ENCODE results near the gene PEX14. TPM values are rescaled to one million over a fixed set of nuclear protein-coding genes. Genes with fewer than 3 reads are reported as not detected.

Gene PEX14
- polyA plus RNA-seq, 3 donors: 2.2 to 8.8 (median 2.7) TPM

GRCh38 chr1:10539411-10540043 is 64.8 kb downstream of the PEX14 start:
- H3K27ac ChIP-seq (ENCODE audit: low read depth in 1 of 2, low read length in 2 of 2): no peak overlapping the region
- no peak overlapping the region for H3K4me3 ChIP-seq (replicated peaks in 1 of 3; ENCODE audit: low read depth in 2 of 3, low read length in 3 of 3)
- H3K79me2 ChIP-seq (ENCODE audit: insufficient read depth, low read length): no peaks in the 10 kb centered on the region
- H3K36me3 ChIP-seq (replicated peaks in 1 of 2; ENCODE audit: control insufficient read depth in 1 of 2, insufficient read depth in 2 of 2, low read length in 2 of 2): peaks cover 20 to 74% of the 10 kb centered on the region in 2 donors
- no peaks in the 10 kb centered on the region for H4K20me1 ChIP-seq (ENCODE audit: insufficient read depth, low read length)
- no peak overlapping the region for H2AFZ ChIP-seq (ENCODE audit: insufficient read depth, low read depth, low read length, poor library complexity, severe bottlenecking)
- H3K4me2 ChIP-seq (replicated peaks; ENCODE audit: extremely low read depth, low read length, poor library complexity, severe bottlenecking): no peak overlapping the region
- H3K9me3 Mint-ChIP-seq: no peaks in the 10 kb centered on the region
- H3K27me3 Mint-ChIP-seq (ENCODE audit: low read depth in 3 of 3): peaks cover 0 to 3% (median 0%) of the 10 kb centered on the region in 3 donors
- no peaks in the 10 kb centered on the region for H3K9me3 ChIP-seq (replicated peaks in 1 of 2; ENCODE audit: control insufficient read depth in 1 of 2, insufficient read depth in 1 of 2, low read length in 2 of 2)
- intact Hi-C loops (cut with micrococcal nuclease): no loop called here
- 100% methylated on average over 1 of the region's 4 CpGs for WGBS (ENCODE audit: insufficient coverage)
- H3K4me1 Mint-ChIP-seq: no peaks in the 10 kb centered on the region
- no peak for DNase-seq
- H3K9ac ChIP-seq (ENCODE audit: insufficient read depth, low read length, poor library complexity, severe bottlenecking): no peak overlapping the region
- no peak overlapping the region for H3K4me3 Mint-ChIP-seq
- no peak overlapping the region for H3K27ac Mint-ChIP-seq
- TF ChIP-seq CTCF (IDR thresholded peaks at IDR 0.05): no peak
- no peaks in the 10 kb centered on the region for H3K27me3 ChIP-seq (ENCODE audit: control insufficient read depth in 2 of 2, insufficient read depth in 2 of 2, low read length in 2 of 2)
- peaks cover 63 to 69% of the 10 kb centered on the region in 2 donors for H3K36me3 Mint-ChIP-seq
- H3K4me1 ChIP-seq (ENCODE audit: control insufficient read depth in 1 of 2, insufficient read depth in 2 of 2, low read length in 2 of 2): no peaks in the 10 kb centered on the region

GRCh38 chr1:10540277-10541005 is 65.7 kb downstream of the PEX14 start:
- Mint-ChIP-seq H3K4me3 (no peak overlapping the region), H3K4me1 (no peaks in the 10 kb centered on the region), H3K27ac (no peak overlapping the region), H3K36me3 (peaks cover 63 to 71% of the 10 kb centered on the region in 2 donors), H3K9me3 (no peaks in the 10 kb centered on the region), H3K27me3 (ENCODE audit: low read depth in 3 of 3) (peaks cover 0 to 3% (median 0%) of the 10 kb centered on the region in 3 donors)
- Histone ChIP-seq H3K4me1 (ENCODE audit: control insufficient read depth in 1 of 2, insufficient read depth in 2 of 2, low read length in 2 of 2) (no peaks in the 10 kb centered on the region), H3K4me3 (replicated peaks in 1 of 3; ENCODE audit: low read depth in 2 of 3, low read length in 3 of 3) (no peak overlapping the region), H3K9ac (ENCODE audit: insufficient read depth, low read length, poor library complexity, severe bottlenecking) (no peak overlapping the region), H3K27ac (ENCODE audit: low read depth in 1 of 2, low read length in 2 of 2) (no peak overlapping the region), H3K27me3 (ENCODE audit: control insufficient read depth in 2 of 2, insufficient read depth in 2 of 2, low read length in 2 of 2) (no peaks in the 10 kb centered on the region), H3K36me3 (replicated peaks in 1 of 2; ENCODE audit: control insufficient read depth in 1 of 2, insufficient read depth in 2 of 2, low read length in 2 of 2) (peaks cover 20 to 74% of the 10 kb centered on the region in 2 donors), H3K9me3 (replicated peaks in 1 of 2; ENCODE audit: control insufficient read depth in 1 of 2, insufficient read depth in 1 of 2, low read length in 2 of 2) (no peaks in the 10 kb centered on the region), H3K79me2 (ENCODE audit: insufficient read depth, low read length) (no peaks in the 10 kb centered on the region), H3K4me2 (replicated peaks; ENCODE audit: extremely low read depth, low read length, poor library complexity, severe bottlenecking) (no peak overlapping the region), H2AFZ (ENCODE audit: insufficient read depth, low read depth, low read length, poor library complexity, severe bottlenecking) (no peak overlapping the region), H4K20me1 (ENCODE audit: insufficient read depth, low read length) (no peaks in the 10 kb centered on the region)
- no peak for TF ChIP-seq CTCF (IDR thresholded peaks at IDR 0.05)
- 100% methylated on average over 1 of the region's 9 CpGs for WGBS (ENCODE audit: insufficient coverage)
- no peak for DNase-seq
- intact Hi-C loops (cut with micrococcal nuclease): no loop called here

Measured in CD14-positive monocyte (primary cell).